Keratinocyte (primary cell): ENCODE data around the gene TMTC3. TPM values are rescaled to one million over a fixed set of nuclear protein-coding genes. Genes with fewer than 3 reads are reported as not detected.

Experiments
- DNase-seq: peaks from one replicate; pipeline ENCODE4 v3.0.0-alpha.2; 2011; ENCODE audit warnings: low read depth, missing footprints, low spot score
- FAIRE-seq: peaks from 2 replicates; lab custom pipeline; 2011; peaks lifted over from hg19 to GRCh38; lab: Jason Lieb, UNC
- H2AFZ ChIP-seq: 2 replicates; pipeline ENCODE4 v1.6.0; 2012; ENCODE audit warnings: low read length, control low read depth, inconsistent platforms; ENCODE audit not compliant: control insufficient read depth
- H3K27ac ChIP-seq: 2 replicates; pipeline ENCODE4 v1.5.1; 2011; ENCODE audit warnings: low read length; ENCODE audit not compliant: control insufficient read depth, insufficient read depth
- H3K27me3 ChIP-seq: 3 replicates; pipeline ENCODE4 v1.6.0; 2011; ENCODE audit warnings: low read length; ENCODE audit not compliant: control insufficient read depth, insufficient read depth; ENCODE audit errors: extremely low read depth
- H3K36me3 ChIP-seq, 2 experiments: 2 replicates in 1 of 2; 3 replicates in 1 of 2; pipeline ENCODE4 v1.5.1; 2011; ENCODE audit warnings: low read length in 2 of 2, mild to moderate bottlenecking in 1 of 2; ENCODE audit not compliant: control insufficient read depth in 2 of 2, insufficient read depth in 2 of 2; ENCODE audit errors: extremely low read depth in 1 of 2
- H3K4me1 ChIP-seq: 3 replicates; pipeline ENCODE4 v1.5.1; 2011; ENCODE audit warnings: low read length; ENCODE audit not compliant: control insufficient read depth, insufficient read depth; ENCODE audit errors: extremely low read depth
- H3K4me2 ChIP-seq: 3 replicates; pipeline ENCODE4 v1.6.0; 2011; ENCODE audit warnings: low read depth, low read length; ENCODE audit not compliant: control insufficient read depth, insufficient read depth; ENCODE audit errors: extremely low read depth
- H3K4me3 ChIP-seq, 3 experiments: fragments of 200-600 bp in 1 of 3; sonication (generic) in 1 of 3; 2 replicates in 2 of 3; 3 replicates in 1 of 3; pipeline ENCODE4 v1.5.1; 2011 to 2016; ENCODE audit warnings: low read length in 3 of 3, mild to moderate bottlenecking in 3 of 3, control low read depth in 2 of 3, inconsistent platforms in 1 of 3, low read depth in 1 of 3, mixed read lengths in 1 of 3, mixed run types in 1 of 3, moderate library complexity in 1 of 3; ENCODE audit not compliant: control insufficient read depth in 2 of 3, insufficient read depth in 2 of 3; ENCODE audit errors: extremely low read depth in 1 of 3
- H3K79me2 ChIP-seq: 2 replicates; pipeline ENCODE4 v1.6.0; 2012; ENCODE audit warnings: low read length; ENCODE audit not compliant: control insufficient read depth, insufficient read depth
- H3K9ac ChIP-seq: 3 replicates; pipeline ENCODE4 v1.6.0; 2011; ENCODE audit warnings: low read length; ENCODE audit not compliant: control insufficient read depth, insufficient read depth; ENCODE audit errors: extremely low read depth
- H3K9me1 ChIP-seq: 3 replicates; pipeline ENCODE4 v1.6.0; 2011; ENCODE audit warnings: low read length; ENCODE audit not compliant: control insufficient read depth, insufficient read depth; ENCODE audit errors: extremely low read depth
- H3K9me3 ChIP-seq: 2 replicates; pipeline ENCODE4 v1.5.1; 2012; ENCODE audit warnings: low read depth, low read length; ENCODE audit not compliant: control insufficient read depth
- H4K20me1 ChIP-seq: 3 replicates; pipeline ENCODE4 v1.6.0; 2011; ENCODE audit warnings: low read length; ENCODE audit not compliant: control insufficient read depth, insufficient read depth; ENCODE audit errors: extremely low read depth
- CTCF ChIP-seq, 3 experiments: IDR thresholded peaks in 1 of 3; conservative IDR thresholded peaks in 1 of 3; optimal IDR thresholded peaks in 1 of 3; 2 replicates in 2 of 3; 3 replicates in 1 of 3; pipeline versions ENCODE3 to v1.5.1; 2011; ENCODE audit warnings: low read length in 3 of 3, mild to moderate bottlenecking in 3 of 3, moderate library complexity in 2 of 3, control low read depth in 1 of 3, inconsistent platforms in 1 of 3; ENCODE audit not compliant: insufficient read depth in 2 of 3; ENCODE audit errors: extremely low read depth in 1 of 3
- EZH2 ChIP-seq: IDR thresholded peaks from one replicate; pipeline ENCODE4 v1.6.1; 2012; ENCODE audit warnings: inconsistent platforms, mild to moderate bottlenecking, low read length, moderate library complexity
- dilution Hi-C: fragments of 300-500 bp; cut with MboI; formaldehyde crosslinking; loops from one replicate; pipeline ENCODE4 v1.7.0; 2020; ENCODE audit warnings: low sequenced_read_pairs; ENCODE audit not compliant: extremely low pct_ligation_motif_present
- polyA plus RNA-seq, 5 experiments: library from polyadenylated mRNA; depleted of rRNA in 3 of 5; stranded (reverse) in 3 of 5; stranded (forward) in 1 of 5; unstranded in 1 of 5; fragments of >200 nt; gene quantifications; 1 replicate in 1 of 5; 2 replicates in 3 of 5; 3 replicates in 1 of 5; pipeline versions ENCODE4 v1.2.1 to v1.2.3, GENCODE V29; 2011 to 2012; ENCODE audit warnings: missing spikeins in 2 of 5, low read depth in 1 of 5, low replicate concordance in 1 of 5

Gene TMTC3
- polyA plus RNA-seq, 1 donor (not counting 4 experiments of a cell fraction or from before 2014, with no cell fraction given), result 35.1 TPM

- dilution Hi-C loops, result no loop called here
Measured at GRCh38 chr12:88194868-88195267, 52.8 kb downstream of the TMTC3 start.

GRCh38 chr12:88200029-88200428 lies 57.9 kb downstream of the TMTC3 start:
- no peaks in the 10 kb centered on the region for H3K9me3 ChIP-seq
- H3K9ac ChIP-seq, result no peak overlapping the region
- H3K36me3 ChIP-seq, result peaks cover 2 to 6% of the 10 kb centered on the region in 2 experiments
- FAIRE-seq (no peak), DNase-seq (no peak)
- no peak overlapping the region for H3K4me3 ChIP-seq
- no peaks in the 10 kb centered on the region for H3K4me1 ChIP-seq
- H2AFZ ChIP-seq, result no peak overlapping the region
- dilution Hi-C loops, result no loop called here
- no peaks in the 10 kb centered on the region for H3K79me2 ChIP-seq
- H3K4me2 ChIP-seq, result no peak overlapping the region
- no peaks in the 10 kb centered on the region for H4K20me1 ChIP-seq
- TF ChIP-seq EZH2 (no peak), CTCF (optimal IDR thresholded peaks at IDR 0.05 in 1 of 3, IDR thresholded peaks at IDR 0.05 in 1 of 3, conservative IDR thresholded peaks at IDR 0.05 in 1 of 3; ENCODE audit: extremely low read depth in 1 of 3, insufficient read depth in 2 of 3, low read length in 3 of 3) (no peak)
- no peak overlapping the region for H3K27ac ChIP-seq
- no peaks in the 10 kb centered on the region for H3K9me1 ChIP-seq
- H3K27me3 ChIP-seq, result no peaks in the 10 kb centered on the region

More at GRCh38 chr12:88194868-88195267, 52.8 kb downstream of the TMTC3 start:
- H3K27me3 ChIP-seq, result no peaks in the 10 kb centered on the region
- H3K9ac ChIP-seq, result no peak overlapping the region
- no peaks in the 10 kb centered on the region for H3K79me2 ChIP-seq
- no peaks in the 10 kb centered on the region for H3K4me1 ChIP-seq
- H3K9me3 ChIP-seq, result no peaks in the 10 kb centered on the region
- no peak overlapping the region for H3K27ac ChIP-seq
- H3K4me2 ChIP-seq, result no peak overlapping the region
- DNase-seq, result no peak
- H3K4me3 ChIP-seq, result no peak overlapping the region
- no peaks in the 10 kb centered on the region for H4K20me1 ChIP-seq
- FAIRE-seq, result no peak
- TF ChIP-seq CTCF (optimal IDR thresholded peaks at IDR 0.05 in 1 of 3, IDR thresholded peaks at IDR 0.05 in 1 of 3, conservative IDR thresholded peaks at IDR 0.05 in 1 of 3; ENCODE audit: extremely low read depth in 1 of 3, insufficient read depth in 2 of 3, low read length in 3 of 3) (no peak), EZH2 (no peak)
- no peak overlapping the region for H2AFZ ChIP-seq
- no peaks in the 10 kb centered on the region for H3K9me1 ChIP-seq
- H3K36me3 ChIP-seq, result peaks cover 5 to 9% of the 10 kb centered on the region in 2 experiments
